Thoracic aorta (tissue), 2 donors: Measurements from ENCODE around the gene POFUT2. TPM values are rescaled to one million over a fixed set of nuclear protein-coding genes. Genes with fewer than 3 reads are reported as not detected.

Source experiments
- ATAC-seq: fragments of 150-250 bp; one replicate; pipeline ENCODE4 v1.8.0; 2017; ENCODE audit warnings: low read depth; ENCODE audit not compliant: insufficient number of reproducible peaks, low FRiP score
- DNase-seq: peaks from one replicate; pipeline ENCODE4 v3.0.0-alpha.2; 2020; ENCODE audit warnings: low spot score
- H3K27ac ChIP-seq, 2 donors: fragments of 200-600 bp; sonication (generic); 1 replicate in 1 of 2; 2 replicates in 1 of 2; pipeline ENCODE4 v1.5.1; 2016; ENCODE audit warnings: mild to moderate bottlenecking in 2 of 2, moderate library complexity in 2 of 2
- H3K27me3 ChIP-seq: fragments of 200-600 bp; sonication (generic); replicated peaks from 2 replicates; pipeline ENCODE4 v1.6.0; 2016; ENCODE audit warnings: mild to moderate bottlenecking; ENCODE audit not compliant: insufficient read depth
- H3K36me3 ChIP-seq: fragments of 200-600 bp; sonication (generic); one replicate; pipeline ENCODE4 v1.5.1; 2016
- H3K4me1 ChIP-seq, 2 donors: fragments of 200-600 bp; sonication (generic); 1 replicate in 1 of 2; 2 replicates in 1 of 2; pipeline versions ENCODE4 v1.5.1 to v1.6.0; 2016; ENCODE audit warnings: low read depth in 2 of 2, mild to moderate bottlenecking in 1 of 2; ENCODE audit not compliant: control insufficient read depth in 1 of 2
- H3K4me3 ChIP-seq: fragments of 200-600 bp; sonication (generic); 2 replicates; pipeline ENCODE4 v1.5.1; 2016; ENCODE audit warnings: mild to moderate bottlenecking
- H3K9me3 ChIP-seq: fragments of 200-600 bp; sonication (generic); 2 replicates; pipeline ENCODE4 v1.5.1; 2016
- CTCF ChIP-seq: fragments of 200-600 bp; sonication (generic); IDR thresholded peaks from one replicate; pipeline ENCODE4 v1.5.1; 2019; ENCODE audit warnings: antibody characterized with exemption
- total RNA-seq, 2 donors: library from RNA; depleted of rRNA; stranded (reverse); fragments of >200 nt; gene quantifications; one replicate each; pipeline versions ENCODE4 v1.1.0 to v1.2.3, GENCODE V29; 2016

The POFUT2 gene
- total RNA-seq, 2 donors from 2014 or later: 70.8 to 87.3 TPM

GRCh38 chr21:45293726-45294401, 6.2 kb upstream of the POFUT2 start:
- Histone ChIP-seq H3K27ac (peak overlapping the region; percentile 93 to 98), H3K9me3 (no peaks in the 10 kb centered on the region), H3K36me3 (no peaks in the 10 kb centered on the region), H3K4me3 (peak overlapping the region; percentile 37), H3K27me3 (no peaks in the 10 kb centered on the region), H3K4me1 (peaks cover 25 to 40% of the 10 kb centered on the region in 2 donors)
- ATAC-seq (no peak), DNase-seq (no peak)
- no peak for TF ChIP-seq CTCF

GRCh38 chr21:45293220-45293725, 5.6 kb upstream of the POFUT2 start:
- TF ChIP-seq CTCF: no peak
- DNase-seq (no peak), ATAC-seq (no peak)
- peak overlapping the region; percentile 93 to 98 for H3K27ac ChIP-seq
- H3K9me3 ChIP-seq: no peaks in the 10 kb centered on the region
- H3K4me1 ChIP-seq: peaks cover 31 to 46% of the 10 kb centered on the region in 2 donors
- H3K36me3 ChIP-seq: no peaks in the 10 kb centered on the region
- H3K27me3 ChIP-seq: no peaks in the 10 kb centered on the region
- H3K4me3 ChIP-seq: no peak overlapping the region

GRCh38 chr21:45292399-45293219, 4.9 kb upstream of the POFUT2 start:
- peaks cover 31 to 46% of the 10 kb centered on the region in 2 donors for H3K4me1 ChIP-seq
- H3K27me3 ChIP-seq: no peaks in the 10 kb centered on the region
- H3K9me3 ChIP-seq: no peaks in the 10 kb centered on the region
- H3K4me3 ChIP-seq: peak overlapping the region; percentile 3
- H3K36me3 ChIP-seq: no peaks in the 10 kb centered on the region
- DNase-seq (peak; percentile 47), ATAC-seq (peak; percentile 29)
- TF ChIP-seq CTCF: peak; percentile 97
- H3K27ac ChIP-seq: peak overlapping the region; percentile 93 to 98

- peaks cover 32 to 47% of the 10 kb centered on the region in 2 donors for H3K4me1 ChIP-seq
Observed at GRCh38 chr21:45291613-45292398, 4.1 kb upstream of the POFUT2 start.

More at GRCh38 chr21:45291613-45292398, 4.1 kb upstream of the POFUT2 start:
- DNase-seq: no peak
- H3K27me3 ChIP-seq: no peaks in the 10 kb centered on the region
- peak overlapping the region; percentile 35 to 98 for H3K27ac ChIP-seq
- no peaks in the 10 kb centered on the region for H3K9me3 ChIP-seq
- ATAC-seq: no peak
- H3K36me3 ChIP-seq: no peaks in the 10 kb centered on the region
- peak overlapping the region; percentile 3 for H3K4me3 ChIP-seq
- TF ChIP-seq CTCF: no peak
